Psoas muscle (tissue), 8 donors: ENCODE measurements around the gene ZDHHC11B. TPM values are rescaled to one million over a fixed set of nuclear protein-coding genes. Genes with fewer than 3 reads are reported as not detected.
A peak's percentile ranks its signal among the peaks of the same experiment; 100 is the strongest.

Experiments
- ATAC-seq, 4 donors: fragments of 200-7000 bp; cut with Tn5 transposase; one replicate each; pipeline ENCODE4 v1.9.1; 2020; ENCODE audit warnings: moderate library complexity in 3 of 4, mild to moderate bottlenecking in 2 of 4
- DNase-seq, 2 donors: peaks; one replicate each; pipeline ENCODE4 v3.0.0-alpha.2; 2020
- H3K27ac ChIP-seq: fragments of 200-600 bp; one replicate; pipeline ENCODE4 v1.8.0; 2022
- H3K27me3 ChIP-seq, 3 donors: fragments of 200-600 bp in 1 of 3; one replicate each; pipeline versions ENCODE4 v1.6.1 to v1.8.0; 2013 to 2022; ENCODE audit warnings: low read length in 2 of 3, mild to moderate bottlenecking in 2 of 3, moderate library complexity in 1 of 3; ENCODE audit not compliant: insufficient read depth in 3 of 3
- H3K36me3 ChIP-seq, 2 donors: fragments of 200-600 bp in 1 of 2; one replicate each; pipeline versions ENCODE4 v1.6.1 to v1.8.0; 2013 to 2022; ENCODE audit warnings: low read depth in 1 of 2, mild to moderate bottlenecking in 1 of 2, moderate library complexity in 1 of 2; ENCODE audit not compliant: insufficient read depth in 1 of 2
- H3K4me1 ChIP-seq: fragments of 200-600 bp; one replicate; pipeline ENCODE4 v1.8.0; 2022
- H3K4me3 ChIP-seq: fragments of 200-600 bp; one replicate; pipeline ENCODE4 v1.8.0; 2022; ENCODE audit warnings: mild to moderate bottlenecking
- H3K9me3 ChIP-seq: fragments of 200-600 bp; one replicate; pipeline ENCODE4 v1.8.0; 2022
- WGBS, 3 donors: extraction: QIAGEN DNeasy Blood & Tissue Kit; methylation state at CpG; one replicate each; pipeline versions ENCODE4 v1.1.6 to v1.1.7; 2013; 5-methylcytosine and 5-hydroxymethylcytosine counted together
- intact Hi-C, 2 donors: fragments of 100-400 bp; cut with DNase I; formaldehyde crosslinking; loops; one replicate each; pipeline versions ENCODE4 v1.11.0 to v1.14.2; 2022
- polyA plus RNA-seq, 3 donors: library from polyadenylated mRNA; stranded (reverse); fragments of 200-250 nt; gene quantifications; one replicate each; pipeline ENCODE4 v1.2.3, GENCODE V29; 2013
- total RNA-seq, 4 donors: library from RNA; stranded (reverse); fragmentation: NEBNext Ultra II Directional in 2 of 4; extraction: Animal tissue kit (Norgen Biotek cat#: 25700) in 2 of 4; gene quantifications; one replicate each; pipeline versions ENCODE4 v1.2.1 to v1.2.4, GENCODE V29; 2021 to 2023
- TF ChIP-seq, protein P1 (sequence below): fragments of 200-600 bp; IDR thresholded peaks from one replicate; pipeline ENCODE4 v1.8.0; 2022; ENCODE audit warnings: antibody characterized with exemption
- donor health status: healthy with polysubstance abuse.
- donor health status: DM: no; HTN: no; CAD: no; lungs with moderate emphysema.
- donor health status: Bipolar disorder and iron deficiency.
- donor health status: healthy.
- donor health status: DM: yes; HTN: yes; CAD: no.
- donor health status: DM: no; HTN: no; CAD: no.
- donor health status: DM: no; HTN: no; CAD: no.
- donor health status: DM: yes; HTN: yes; CAD: no.

The ZDHHC11B gene
- total and polyA plus RNA-seq, 7 donors = 0.38 to 7.4 (median 1.3) TPM

DNA sequence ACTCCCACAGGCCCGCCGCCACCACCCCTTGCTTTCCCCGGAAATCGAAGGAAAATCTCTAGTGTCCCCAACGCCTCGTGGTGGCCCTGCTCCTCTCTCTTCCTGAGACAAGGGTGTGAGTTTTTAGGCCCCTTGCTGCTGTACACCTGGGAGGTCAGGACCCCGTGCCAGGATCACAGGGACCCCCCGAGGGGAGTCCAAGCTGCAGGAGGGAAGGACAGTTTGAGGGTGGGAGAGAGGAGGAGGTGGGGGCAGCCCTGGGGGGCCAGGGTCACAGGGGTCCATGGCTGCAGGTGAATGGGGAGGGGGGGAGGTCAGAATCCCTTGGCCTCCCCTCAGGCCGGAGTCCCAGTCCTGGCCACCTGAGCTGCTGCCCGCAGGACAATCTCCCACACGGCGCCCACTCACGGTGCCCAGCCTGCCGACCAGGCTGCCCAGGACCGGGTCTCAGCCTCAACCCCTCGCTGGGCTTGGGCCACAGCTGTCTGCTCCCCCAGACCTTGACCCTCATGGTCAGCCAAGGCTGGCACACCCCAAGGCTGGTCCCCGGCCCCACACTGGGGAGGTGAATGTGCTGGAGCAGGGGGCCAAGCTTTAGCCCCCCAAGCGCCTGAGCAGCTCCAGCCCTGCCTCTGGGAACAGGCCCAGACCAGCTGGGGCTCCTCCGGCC, 111.2 kb downstream of the ZDHHC11B start:
- TF ChIP-seq, protein P1, sequence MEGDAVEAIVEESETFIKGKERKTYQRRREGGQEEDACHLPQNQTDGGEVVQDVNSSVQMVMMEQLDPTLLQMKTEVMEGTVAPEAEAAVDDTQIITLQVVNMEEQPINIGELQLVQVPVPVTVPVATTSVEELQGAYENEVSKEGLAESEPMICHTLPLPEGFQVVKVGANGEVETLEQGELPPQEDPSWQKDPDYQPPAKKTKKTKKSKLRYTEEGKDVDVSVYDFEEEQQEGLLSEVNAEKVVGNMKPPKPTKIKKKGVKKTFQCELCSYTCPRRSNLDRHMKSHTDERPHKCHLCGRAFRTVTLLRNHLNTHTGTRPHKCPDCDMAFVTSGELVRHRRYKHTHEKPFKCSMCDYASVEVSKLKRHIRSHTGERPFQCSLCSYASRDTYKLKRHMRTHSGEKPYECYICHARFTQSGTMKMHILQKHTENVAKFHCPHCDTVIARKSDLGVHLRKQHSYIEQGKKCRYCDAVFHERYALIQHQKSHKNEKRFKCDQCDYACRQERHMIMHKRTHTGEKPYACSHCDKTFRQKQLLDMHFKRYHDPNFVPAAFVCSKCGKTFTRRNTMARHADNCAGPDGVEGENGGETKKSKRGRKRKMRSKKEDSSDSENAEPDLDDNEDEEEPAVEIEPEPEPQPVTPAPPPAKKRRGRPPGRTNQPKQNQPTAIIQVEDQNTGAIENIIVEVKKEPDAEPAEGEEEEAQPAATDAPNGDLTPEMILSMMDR = no peak
- H3K9me3 ChIP-seq = no peaks in the 10 kb centered on the region
- peaks cover 36% of the 10 kb centered on the region for H3K4me1 ChIP-seq
- intact Hi-C loops = loop anchor here in 1 of 2 donors (2.0 kb wide), 1 partner anchor 230 kb away; no protein-coding TSS in a partner anchor
- peak in 1 of 2 donors; percentile 45 for DNase-seq
- 37 to 57% (median 38%) methylated on average over 19 of the region's 19 CpGs for WGBS, 3 donors
- no peak overlapping the region for H3K4me3 ChIP-seq
- H3K27ac ChIP-seq = peak overlapping the region; percentile 64
- no peak for ATAC-seq
- no peaks in the 10 kb centered on the region for H3K27me3 ChIP-seq
- no peaks in the 10 kb centered on the region for H3K36me3 ChIP-seq

DNA sequence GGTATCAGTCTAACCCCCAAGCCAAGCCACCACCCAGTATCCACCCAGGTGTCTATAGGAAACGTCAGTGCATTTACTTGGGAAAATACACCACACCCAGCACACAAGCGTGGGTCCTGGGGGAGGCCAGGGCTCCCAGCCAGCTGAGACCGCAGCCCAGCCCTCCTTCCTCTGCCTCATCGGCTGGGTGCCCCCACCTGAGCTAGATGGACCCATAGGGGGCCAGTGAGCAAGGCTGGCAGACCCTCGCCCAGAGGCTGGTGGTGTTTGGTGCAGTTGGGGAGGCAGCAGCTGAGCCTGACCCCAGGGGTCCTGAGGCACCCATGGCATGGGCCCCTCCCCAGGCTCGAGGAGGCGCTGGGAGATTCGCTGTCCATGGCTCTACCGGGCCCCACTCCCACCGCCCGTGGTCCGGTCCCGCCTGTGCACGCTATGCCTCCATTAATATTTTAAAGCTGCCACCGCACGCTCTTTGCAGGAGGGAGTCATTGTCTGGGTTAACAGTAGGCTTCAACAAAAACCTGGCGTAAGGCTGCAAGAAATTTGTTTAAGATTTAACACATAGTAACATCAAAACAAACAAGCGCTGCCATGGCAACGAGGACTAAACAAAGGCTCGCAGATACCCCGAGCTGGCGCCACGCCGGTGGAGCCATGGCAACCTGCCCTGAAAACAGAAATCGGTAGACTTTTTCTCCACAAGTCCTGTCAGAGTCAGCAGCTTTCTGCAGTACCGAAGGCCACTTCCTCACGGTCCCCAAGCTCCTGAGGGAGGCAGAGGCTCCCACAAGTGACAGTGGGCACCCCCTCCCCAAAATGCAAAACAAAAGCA, 112.0 kb downstream of the ZDHHC11B start:
- Histone ChIP-seq H3K36me3 (no peaks in the 10 kb centered on the region), H3K27ac (no peak overlapping the region), H3K4me3 (no peak overlapping the region), H3K4me1 (peaks cover 36% of the 10 kb centered on the region), H3K9me3 (no peaks in the 10 kb centered on the region), H3K27me3 (no peaks in the 10 kb centered on the region)
- intact Hi-C loops = loop anchor here in 1 of 2 donors (2.0 kb wide), 1 partner anchor 230 kb away; no protein-coding TSS in a partner anchor
- DNase-seq (peak; percentile 59 to 75), ATAC-seq (peak in 1 of 4 donors; percentile 3)
- 10 to 21% (median 12%) methylated on average over 27 of the region's 27 CpGs for WGBS, 3 donors
- TF ChIP-seq, protein P1 = no peak

DNA sequence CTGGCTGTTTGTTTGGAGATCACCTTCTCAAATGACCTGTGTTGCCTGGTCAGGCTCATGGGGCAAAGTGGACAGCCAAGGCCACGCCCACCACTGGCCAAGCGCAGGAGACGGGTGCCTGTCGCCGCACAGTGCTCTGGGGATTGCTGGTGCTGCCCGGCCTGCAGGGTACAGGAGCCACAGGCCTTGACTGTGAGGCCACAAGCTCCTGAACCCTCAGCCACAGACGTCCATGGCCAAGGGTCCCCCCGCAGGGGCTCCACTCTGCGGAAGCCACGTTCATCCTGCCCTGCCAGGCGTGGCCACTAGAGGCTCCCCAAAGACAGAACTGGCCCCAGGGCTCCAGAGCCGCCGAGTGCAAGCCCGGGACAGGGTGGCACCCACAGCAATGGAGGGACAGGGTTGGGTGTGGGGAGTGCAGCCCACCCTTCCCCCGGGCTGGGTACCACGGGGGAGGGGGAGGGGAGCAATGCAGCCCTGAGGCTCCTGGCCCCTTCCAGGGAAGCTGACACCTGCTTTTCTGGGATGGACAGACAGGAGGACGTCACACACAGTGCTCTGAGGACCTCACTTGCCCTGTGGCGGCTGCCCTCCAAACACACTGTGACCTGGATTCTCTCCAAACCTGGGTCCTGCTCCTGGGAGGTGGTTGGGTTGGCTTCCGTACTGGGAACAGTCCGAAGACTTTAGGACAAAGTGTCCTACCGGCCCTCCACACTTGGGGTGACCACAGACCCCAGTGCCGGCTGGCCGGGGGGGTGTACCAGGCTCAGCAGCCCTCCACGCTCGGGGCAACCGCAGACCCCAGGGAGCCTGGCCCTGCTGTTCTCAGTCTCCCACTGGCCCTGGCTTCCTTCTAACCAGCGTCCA, 112.8 kb downstream of the ZDHHC11B start:
- WGBS, 3 donors = 9 to 10% (median 9%) methylated on average over 25 to 27 of the region's 27 CpGs
- TF ChIP-seq, protein P1 = peak; percentile 95
- intact Hi-C loops = loop anchor here (2.0 kb wide), 1 partner anchor 231 kb away; no protein-coding TSS in a partner anchor
- no peak overlapping the region for H3K27ac ChIP-seq
- DNase-seq = peak; percentile 79 to 89
- peaks cover 36% of the 10 kb centered on the region for H3K4me1 ChIP-seq
- no peaks in the 10 kb centered on the region for H3K36me3 ChIP-seq
- H3K4me3 ChIP-seq = peak overlapping the region; percentile 16
- H3K9me3 ChIP-seq = no peaks in the 10 kb centered on the region
- ATAC-seq = peak; percentile 77 to 86 (median 80)
- H3K27me3 ChIP-seq = no peaks in the 10 kb centered on the region

DNA sequence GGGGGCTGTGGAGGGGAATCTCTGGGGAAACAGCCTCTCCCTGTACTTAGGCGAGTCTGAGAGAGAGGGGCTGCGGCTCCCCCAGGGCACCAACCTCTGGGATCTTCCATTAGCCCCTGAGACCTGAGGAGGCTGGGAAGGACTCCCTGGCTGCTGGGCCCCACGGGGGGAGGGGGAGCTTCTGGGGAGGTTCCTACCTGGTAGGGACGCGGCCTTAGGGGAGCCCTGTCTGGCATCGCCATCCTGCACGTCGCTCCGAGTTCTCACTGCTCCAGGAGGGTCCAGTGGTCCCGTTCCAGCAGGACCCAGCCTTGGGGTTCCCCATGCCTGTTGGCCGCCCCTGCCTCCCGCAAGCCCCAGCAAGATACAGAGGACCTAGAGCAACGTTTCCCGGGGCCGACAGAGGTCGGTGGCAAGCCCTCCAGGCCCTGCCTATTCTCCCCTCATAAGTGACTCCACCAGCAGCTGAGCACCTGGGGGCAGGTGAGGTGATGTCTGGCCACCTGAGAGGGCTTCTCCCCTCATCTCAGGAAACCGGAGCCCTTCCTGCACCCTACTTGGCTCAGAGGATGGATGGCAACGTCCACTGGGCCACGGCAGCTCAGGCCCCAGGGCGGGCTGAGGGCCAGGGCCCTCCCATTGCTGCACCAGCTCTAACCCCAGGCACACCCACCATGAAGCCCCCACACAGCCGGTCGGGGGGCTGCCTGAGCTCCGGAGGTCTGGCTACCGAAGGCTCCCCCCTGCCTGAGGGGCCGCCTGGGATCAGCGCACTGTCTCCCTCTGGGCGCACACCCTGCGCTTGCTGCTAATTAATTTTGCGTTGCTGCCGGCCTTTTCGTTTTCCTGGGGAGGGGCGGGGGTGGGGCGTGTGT, 113.9 kb downstream of the ZDHHC11B start:
- DNase-seq = peak in 1 of 2 donors; percentile 51
- WGBS, 3 donors = 66 to 74% (median 71%) methylated on average over 31 to 33 of the region's 33 CpGs
- H3K27me3 ChIP-seq = no peaks in the 10 kb centered on the region
- no peaks in the 10 kb centered on the region for H3K9me3 ChIP-seq
- H3K27ac ChIP-seq = no peak overlapping the region
- H3K4me3 ChIP-seq = no peak overlapping the region
- intact Hi-C loops = loop anchor here in 1 of 2 donors (2.0 kb wide), 1 partner anchor 232 kb away; no protein-coding TSS in a partner anchor
- no peak for ATAC-seq
- TF ChIP-seq, protein P1 = no peak
- H3K4me1 ChIP-seq = peaks cover 36% of the 10 kb centered on the region
- H3K36me3 ChIP-seq = no peaks in the 10 kb centered on the region
